GM21528 (cell line): Measurements from ENCODE around the gene CGB2.
"Not testable (repeated sequence)": the region's sequence is repeated elsewhere in the genome, so short reads cannot be mapped to it uniquely, and the experiment has no call there.

Experiments
- ATAC-seq: cut with Tn5 transposase; IDR thresholded peaks from one replicate; pipeline ENCODE4 v1.9.1; 2021; ENCODE audit warnings: mild to moderate bottlenecking, moderate library complexity; ENCODE audit not compliant: unreplicated experiment, low FRiP score

CGB2 gene

DNA sequence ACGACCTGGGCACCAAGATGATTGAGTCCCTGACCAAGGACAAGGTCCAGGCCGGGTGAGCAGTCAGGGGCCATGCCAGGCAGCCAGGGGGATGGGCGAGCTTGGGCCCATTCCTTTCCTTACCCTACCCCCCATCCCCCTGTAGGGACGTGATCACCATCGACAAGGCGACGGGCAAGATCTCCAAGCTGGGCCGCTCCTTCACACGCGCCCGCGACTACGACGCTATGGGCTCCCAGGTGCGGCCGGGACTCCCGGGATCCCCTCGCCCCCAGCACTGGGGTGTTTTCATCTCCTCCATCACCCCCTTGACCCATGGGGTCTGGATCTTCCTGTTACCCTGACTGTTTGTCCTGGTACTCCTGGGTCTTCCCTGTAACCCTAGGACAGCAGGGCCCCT is 21.9 kb upstream of the CGB2 start:
- ATAC-seq, result no peak

DNA sequence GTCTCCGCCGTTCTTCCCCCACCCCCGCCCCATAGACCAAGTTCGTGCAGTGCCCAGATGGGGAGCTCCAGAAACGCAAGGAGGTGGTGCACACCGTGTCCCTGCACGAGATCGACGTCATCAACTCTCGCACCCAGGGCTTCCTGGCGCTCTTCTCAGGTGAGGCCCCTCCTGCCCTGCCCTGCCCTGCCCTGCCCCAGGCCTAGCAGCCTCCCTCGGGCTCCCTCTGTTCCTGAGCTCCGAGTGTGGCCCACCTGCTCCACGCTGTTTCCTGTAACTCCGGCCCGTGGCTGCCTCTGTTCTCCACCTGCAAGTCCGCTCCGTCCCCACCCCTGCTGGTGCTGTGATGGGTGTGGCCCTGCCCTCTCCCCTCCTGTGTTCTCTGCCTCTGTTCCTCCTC is 21.2 kb upstream of the CGB2 start:
- no peak for ATAC-seq

DNA sequence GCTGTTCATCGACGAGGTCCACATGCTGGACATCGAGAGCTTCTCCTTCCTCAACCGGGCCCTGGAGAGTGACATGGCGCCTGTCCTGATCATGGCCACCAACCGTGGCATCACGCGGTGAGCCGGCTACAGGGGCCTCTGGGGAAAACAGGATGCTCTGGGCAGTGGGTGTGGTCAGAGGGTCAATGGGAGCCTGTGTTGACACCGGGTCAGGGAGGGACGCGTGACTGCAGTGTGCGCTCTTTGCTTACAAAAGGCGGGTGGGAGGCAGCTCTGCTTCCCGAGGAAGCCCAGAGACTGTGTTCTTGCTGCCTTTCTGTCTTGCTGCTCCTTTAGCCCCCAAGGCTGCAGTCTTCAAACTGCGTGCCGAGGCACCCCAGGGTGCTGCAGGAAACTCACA is 20.5 kb upstream of the CGB2 start:
- no peak for ATAC-seq

DNA sequence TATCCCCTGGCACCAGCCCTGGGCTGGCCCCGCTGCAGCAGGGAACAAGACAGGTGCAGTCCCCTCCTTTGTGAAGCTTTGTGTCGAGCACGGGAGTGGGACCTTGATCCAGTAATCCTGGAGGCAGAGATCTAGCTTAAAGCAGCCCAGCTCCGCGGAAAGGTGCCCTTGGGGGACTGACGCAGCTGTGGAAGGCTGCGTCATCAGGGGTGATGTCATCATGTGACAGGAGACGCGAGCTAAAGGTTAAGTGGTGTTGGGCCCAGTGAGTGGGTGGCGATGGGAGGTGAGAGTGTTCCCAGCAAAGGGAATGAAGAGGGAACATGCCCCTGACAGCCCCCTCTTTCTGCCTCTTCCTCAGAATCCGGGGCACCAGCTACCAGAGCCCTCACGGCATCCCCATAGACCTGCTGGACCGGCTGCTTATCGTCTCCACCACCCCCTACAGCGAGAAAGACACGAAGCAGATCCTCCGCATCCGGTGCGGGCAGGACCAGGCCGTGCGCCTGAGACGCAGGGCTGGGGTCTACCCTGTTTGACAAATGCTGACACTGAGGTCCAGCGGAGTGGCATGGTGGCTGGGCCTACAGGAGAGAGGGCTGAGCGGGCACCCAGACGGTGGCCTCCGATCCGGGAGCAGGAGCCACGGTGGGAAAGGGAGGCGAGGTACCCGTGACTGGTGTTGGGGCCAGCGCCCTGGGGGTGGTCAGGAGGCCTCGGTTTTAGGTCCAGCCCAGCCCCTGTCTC is 17.4 kb upstream of the CGB2 start:
- no peak for ATAC-seq

DNA sequence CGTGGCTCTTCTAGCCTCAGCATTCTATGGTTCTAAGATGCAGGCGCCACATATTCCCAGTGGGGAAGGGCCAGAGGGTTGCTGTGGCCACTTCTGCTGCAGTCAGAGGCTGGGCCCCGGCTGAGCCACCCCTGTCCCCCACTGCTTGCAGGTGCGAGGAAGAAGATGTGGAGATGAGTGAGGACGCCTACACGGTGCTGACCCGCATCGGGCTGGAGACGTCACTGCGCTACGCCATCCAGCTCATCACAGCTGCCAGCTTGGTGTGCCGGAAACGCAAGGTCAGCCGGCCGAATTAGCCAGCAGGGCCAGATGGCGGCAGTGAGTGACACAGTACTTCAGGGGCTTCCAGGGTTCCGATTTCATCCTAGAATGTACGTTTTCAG is 16.8 kb upstream of the CGB2 start:
- ATAC-seq, result no peak

DNA sequence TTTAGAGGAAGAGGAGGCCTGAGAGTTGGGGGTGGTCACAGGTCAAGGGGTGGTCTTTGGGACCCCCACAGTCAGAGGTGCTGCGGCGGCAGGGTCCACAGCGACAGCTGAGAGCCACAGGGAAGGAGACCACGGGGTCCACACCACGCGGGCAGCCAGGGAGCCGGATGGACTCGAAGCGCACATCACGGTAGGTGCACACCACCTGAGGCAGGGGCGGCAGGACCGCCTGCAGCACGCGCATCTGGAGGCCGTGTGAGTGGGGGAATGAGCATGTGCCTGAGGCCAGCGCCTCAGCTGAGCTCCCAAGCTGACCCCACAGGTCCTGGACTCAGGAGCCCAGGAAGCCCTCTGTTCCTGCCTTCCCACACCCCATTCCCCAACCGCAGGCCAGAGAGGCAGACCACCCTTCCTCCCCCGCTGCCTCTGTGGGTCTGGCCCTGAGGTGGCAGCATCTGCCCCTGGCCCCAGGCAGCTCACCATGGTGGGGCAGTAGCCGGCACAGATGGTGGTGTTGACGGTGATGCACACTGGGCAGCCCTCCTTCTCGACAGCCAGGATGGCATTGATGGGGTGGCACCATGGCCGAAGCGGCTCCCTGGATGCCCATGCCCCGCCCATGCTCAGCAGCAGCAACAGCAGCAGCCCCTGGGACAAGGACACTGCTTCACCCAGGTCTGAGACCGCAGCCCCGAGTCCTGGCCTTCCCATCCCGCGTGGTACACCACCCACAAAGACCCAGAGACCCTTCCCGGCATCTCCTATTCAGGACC is 15.4 kb upstream of the CGB2 start:
- no peak for ATAC-seq

DNA sequence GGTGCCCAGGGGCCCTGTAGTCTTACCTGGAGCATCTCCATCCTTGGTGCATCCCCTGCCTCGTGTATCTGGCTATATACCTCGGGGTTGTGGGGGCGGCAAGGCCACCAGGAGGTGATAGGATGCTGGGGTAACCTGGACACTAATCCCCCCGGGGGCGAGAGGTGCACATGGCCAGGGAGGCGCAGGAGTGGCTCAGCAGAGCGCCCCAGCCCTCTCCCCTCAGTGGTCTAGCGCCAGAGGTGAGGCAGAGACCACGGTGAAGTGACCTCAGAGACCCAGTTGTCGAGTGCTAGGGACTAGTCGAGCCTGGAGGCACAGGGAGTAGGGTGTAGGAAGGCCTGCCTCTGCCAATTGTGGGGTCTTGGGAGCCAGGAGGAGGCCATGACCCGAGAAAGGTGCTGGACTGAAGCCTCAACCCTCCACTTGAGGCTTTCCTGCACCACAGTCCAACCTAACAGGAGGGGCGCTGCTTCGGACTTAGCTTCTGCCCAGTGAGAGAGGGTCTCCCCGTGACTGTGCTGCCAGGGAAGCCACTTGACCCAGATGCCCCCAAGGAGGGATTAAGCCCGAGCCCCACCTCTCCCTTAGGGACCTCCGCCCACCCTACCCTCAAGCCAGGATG is 14.5 kb upstream of the CGB2 start, which contains the start of gene LHB:
TSS of gene LHB (minus strand) at position 51 of the 625 bp plus-strand sequence. CDS start at position 41, 10 bp downstream.
- ATAC-seq, result no peak

DNA sequence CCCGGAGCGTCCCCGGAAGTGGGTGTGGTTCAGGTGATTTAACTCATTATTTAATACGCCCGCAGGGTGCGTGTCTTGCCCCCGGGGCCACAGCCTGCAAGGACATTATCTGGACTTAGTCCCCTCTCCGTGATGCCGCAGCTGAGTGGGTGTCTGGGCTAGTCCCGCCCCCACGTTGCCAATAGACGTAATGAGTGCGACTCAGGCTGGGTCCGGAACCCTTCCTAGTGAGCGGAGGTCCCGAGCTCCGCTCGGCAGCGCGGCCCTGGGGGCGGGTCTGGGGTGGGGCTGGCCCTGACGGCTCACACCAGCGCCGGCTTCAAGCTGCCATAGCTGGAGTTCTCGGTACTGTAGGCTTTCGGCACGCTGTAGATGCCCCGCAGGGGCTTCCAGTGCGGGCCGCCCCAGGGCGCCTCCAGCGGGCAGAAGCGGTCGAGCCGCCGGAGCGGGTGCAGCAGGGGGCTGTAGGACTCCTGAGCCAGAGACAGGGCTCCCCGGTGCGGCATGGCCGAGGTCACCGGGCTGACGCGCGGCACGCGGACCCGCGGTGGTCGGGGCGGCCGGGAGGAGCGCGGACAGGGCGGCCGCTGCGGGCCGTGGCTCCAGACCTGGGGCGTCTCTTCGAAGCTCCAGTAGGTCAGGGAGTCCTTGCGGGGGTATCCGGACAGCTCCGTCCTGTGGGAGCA is 13.9 kb upstream of the CGB2 start:
- no peak for ATAC-seq

DNA sequence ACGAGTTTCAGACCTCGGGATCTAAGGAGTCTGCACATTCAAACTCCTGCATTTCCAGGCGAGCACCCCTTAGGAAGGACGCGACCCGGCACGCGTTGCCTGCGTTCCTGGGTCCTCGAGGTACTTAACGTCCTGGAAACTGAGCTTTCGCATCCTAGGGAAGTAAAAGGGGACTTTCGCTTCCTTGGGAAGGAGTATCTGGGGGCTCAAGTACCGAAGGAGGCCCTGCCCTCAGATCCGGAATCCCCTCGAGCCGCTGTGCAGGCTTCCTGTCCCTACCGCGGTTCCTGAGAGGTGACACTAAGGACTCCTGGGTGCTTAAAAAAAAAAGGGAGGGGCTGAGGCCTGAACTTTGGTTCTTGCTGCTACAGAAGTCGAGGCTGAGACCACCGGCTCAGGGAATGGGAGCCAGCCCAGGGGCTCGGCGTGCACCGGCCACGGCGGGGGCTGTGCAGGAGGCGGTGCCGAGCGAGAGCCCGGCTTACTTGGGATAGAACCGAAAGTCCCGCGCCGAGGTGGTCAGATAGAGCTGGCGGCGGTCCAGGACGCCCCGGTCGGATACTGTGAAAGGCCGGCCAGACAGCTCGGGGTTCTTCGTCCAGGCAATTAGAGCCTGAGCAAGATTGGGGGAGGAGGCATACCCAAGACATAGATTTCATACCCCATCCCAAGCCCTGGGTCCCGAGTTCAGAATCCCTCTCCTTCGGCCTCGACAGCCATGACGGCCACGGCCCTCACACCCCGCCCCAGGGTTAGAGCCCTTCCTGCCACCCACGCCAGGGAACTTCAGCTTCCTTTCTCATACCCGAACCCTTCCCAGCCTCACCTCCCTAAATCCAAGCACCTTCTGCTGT is 13.1 kb upstream of the CGB2 start:
- not testable (repeated sequence) for ATAC-seq

DNA sequence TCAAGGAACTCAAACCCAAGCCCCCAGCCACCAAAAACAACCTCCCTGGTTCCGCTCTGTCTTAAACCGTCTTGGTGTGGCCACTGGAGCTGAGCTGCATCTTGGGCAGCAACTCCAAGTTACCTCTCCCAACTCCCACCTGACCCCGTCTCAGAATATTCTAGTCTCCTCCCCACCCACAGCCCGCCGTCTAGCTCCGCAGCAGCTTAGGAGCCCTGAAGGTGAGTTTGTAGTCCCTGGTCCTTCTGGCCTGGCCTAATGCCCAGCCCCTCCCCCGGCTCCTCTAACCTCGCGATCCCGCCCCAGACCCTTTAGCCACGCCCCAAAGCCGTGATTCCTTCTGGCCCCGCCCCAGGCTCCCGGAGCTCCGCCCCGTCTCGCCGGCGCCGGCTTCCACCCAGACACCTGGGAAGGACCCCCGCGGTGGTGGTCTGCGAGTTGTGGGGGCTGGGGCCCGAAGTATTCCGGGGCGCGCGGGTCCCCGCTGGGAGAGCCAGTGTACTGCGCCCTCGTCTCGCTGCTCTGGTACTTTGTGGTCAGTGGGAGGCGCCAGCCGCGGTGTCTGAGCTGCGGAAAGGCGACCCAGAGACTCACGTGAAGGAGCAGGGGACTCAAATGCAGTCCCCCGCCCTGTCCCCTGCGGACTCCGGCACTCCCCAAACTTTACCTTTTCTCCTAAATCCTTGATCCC is 12.3 kb upstream of the CGB2 start:
- ATAC-seq, result no peak

DNA sequence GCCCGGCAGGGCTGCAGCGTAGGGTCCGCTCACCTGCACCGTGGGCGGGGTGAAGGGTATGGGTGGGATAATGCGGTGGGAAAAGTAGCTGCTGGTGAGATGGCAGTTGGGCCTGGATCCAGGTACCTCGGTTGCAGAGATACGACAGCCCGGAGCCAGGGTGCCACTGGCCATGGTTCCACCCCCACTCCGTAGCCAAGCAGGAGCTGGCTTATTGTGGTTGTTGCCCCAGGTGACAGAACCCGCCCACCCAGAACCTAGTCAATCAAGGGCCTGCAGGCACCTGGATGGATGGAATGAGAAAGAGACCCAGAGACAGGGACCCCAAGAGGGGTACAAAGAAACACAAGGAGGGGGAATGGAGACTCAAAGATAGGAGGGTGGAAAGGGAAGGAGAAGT is 11.3 kb upstream of the CGB2 start:
- no peak for ATAC-seq

DNA sequence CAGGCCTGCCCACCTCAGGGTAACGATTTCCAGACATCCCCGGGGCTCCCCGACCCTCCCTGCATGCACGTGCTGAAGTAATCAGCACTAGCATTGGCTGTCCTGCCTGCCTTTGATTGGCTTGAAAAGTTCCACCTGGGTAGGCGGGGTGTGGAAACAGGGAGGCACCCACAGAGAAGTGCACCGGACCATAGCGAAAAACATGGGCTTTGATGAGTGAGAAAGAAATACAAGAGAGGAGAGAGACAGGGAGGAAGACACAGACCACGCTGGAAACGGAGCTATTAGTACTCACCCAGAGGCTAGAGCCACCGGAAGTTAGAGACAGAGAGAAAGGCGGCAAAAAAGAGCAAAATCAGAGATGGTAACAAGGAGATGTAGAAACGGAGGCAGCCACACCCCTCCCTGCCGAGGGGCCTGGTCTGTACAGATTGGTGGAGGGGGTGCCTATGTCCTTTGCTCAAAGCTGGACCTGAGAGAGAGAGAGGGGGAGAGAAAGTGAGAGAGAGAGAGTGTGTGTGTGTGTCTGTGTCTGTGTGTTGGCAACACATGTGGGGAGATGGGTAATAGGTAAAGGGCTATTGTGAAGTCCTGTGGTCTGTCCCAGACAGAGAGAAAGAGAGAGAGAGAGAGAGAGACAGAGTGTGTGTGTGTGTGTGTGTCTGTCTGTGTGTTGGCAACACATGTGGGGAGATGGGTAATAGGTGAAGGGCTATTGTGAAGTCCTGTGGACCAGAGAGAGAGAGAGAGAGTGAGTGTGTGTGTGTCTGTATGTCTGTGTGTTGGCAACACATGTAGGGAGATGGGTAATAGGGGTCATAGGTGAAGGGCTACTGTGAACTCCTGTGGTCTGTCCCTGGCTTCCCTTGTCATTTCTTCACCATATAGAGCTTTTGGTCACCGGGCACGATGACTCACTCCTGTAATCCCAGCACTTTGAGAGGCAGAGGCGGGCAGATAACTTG is 10.5 kb upstream of the CGB2 start:
- ATAC-seq, result no peak

DNA sequence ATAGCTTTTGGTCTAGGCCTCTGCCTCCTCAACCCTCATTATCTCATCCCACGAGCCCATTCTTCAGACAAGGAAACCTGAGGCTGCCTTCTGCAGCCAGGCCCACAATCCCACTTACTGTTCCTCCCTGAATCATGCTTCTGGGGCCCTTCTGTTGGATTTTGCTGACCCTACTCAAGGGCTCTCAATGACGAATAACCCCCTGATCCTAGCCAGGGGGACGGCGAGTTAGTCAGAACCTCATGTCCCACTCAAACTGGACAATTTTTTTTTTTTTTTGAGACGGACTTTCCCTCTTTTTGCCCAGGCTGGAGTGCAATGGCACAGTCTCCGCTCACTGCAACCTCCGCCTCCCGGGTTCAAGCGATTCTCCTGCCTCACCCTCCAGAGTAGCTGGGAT is 9.6 kb upstream of the CGB2 start:
- no peak for ATAC-seq

DNA sequence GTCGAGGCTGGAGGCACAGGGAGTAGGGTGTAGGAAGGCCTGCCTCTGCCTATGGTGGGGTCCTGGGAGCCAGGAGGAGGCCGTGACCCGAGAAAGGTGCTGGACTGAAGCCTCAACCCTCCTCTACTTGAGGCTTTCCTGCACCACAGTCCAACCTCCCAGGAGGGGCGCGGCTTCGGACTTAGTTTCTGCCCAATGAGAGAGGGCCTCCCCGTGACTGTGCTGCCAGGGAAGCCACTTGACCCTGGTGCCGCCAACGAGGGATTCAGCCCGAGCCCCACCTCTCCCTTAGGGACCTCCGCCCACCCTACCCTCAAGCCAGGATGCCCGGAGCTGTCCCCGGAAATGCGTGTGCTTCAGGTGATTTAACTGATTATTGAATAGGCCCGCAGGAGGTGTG is 7.5 kb upstream of the CGB2 start, which contains the start of gene CGB3:
TSS of gene CGB3 (minus strand) at position 101 of the 400 bp plus-strand sequence. CDS start 362 bp downstream, outside the sequence.
- ATAC-seq, result not testable (repeated sequence)

DNA sequence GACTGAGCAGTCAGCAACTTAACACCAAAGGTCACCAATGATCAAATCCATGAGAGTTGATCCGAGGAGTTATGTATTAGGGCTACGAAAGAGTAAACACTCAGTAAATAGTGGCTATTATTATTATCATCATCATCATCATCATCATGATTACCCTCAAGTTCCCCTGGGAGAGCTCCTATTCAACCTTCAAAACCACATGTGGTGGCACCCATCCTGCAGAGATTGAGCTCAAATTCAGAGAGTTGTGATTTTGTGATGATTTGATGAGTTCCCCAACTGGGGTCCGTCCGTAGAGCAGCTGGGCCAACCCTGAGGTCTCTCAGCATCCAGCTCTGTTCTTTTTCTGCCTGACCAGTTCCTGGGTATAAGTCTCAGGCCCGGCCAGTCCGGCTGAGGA is 6.6 kb upstream of the CGB2 start:
- ATAC-seq, result not testable (repeated sequence)

DNA sequence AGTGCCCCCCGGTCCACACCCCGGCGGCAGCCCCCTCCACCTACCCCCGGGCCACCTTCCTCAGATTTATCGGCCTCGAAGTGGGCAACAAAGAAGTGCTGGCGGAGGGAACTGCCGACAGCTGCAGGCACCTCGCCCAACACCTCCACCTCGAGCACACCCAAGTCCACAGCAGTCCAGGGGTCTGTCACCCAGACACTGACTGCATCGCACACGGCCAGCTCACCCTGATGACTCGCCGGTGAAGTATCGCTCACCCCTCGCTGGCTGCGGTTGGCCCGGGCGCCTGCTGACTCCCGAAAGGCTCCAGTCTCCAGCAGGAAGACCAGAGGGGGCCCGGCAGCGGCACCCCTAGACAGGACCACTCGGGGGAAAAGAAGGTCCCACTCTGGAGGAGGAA is 6.1 kb upstream of the CGB2 start:
- ATAC-seq, result not testable (repeated sequence)

DNA sequence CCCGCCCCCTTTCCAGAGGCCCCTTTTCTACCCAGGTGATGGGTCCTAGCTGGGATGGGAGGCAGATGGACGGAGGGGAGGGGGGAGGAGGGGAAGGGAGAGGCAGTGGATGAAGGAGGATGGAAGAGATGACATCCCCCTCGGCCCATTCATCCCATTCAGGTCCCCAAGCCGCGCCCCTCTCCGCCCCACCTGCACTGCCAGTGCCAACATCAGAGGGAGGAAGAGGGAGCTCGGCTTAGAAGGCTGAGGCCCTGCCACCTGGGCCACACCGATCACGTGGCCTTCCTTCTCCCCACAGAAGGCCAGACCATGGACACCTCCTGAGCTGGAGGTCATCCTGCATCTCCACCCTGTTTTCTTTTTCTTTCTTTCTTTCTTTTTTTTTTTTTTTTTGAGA is 3.0 kb upstream of the CGB2 start:
- not testable (repeated sequence) for ATAC-seq

DNA sequence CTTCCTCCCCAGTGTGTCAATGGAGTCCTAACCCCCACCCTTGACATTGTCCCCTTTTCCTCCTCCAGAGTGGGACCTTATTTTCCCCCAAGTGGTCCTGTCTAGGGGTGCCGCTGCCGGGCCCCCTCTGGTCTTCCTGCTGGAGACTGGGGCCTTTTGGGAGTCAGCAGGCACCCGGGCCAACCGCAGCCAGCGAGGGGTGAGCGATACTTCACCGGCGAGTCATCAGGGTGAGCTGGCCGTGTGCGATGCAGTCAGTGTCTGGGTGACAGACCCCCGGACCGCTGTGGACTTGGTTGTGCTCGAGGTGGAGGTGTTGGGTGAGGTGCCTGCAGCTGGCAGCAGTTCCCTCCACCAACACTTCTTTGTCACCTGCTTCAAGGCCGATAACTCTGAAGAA is 1.9 kb upstream of the CGB2 start:
- ATAC-seq, result not testable (repeated sequence)
